Stimulated activated naive CD8-positive, alpha-beta T cell treated with anti-CD3 and anti-CD28 coated beads, Interleukin-15, amount 100 ng/mL, for 72 hours (primary cell): ENCODE measurements around the gene NFATC2IP.
"Not testable (repeated sequence)": the region's sequence is repeated elsewhere in the genome, so short reads cannot be mapped to it uniquely, and the experiment has no call there.

Experiments used
- ATAC-seq: fragments of 150-1000 bp; cut with Tn5 transposase; 2 replicates; pipeline ENCODE4 v1.10.0; 2021; ENCODE audit warnings: mild to moderate bottlenecking, moderate library complexity
- DNase-seq, 2 donors: peaks; one replicate each; pipeline ENCODE4 v3.0.0; 2021 to 2022
- H3K27ac Mint-ChIP-seq, 2 donors: one replicate each; pipeline ENCODE4 v1.8.0; 2022; ENCODE audit warnings: mild to moderate bottlenecking in 2 of 2, mixed read lengths in 2 of 2, moderate library complexity in 2 of 2
- H3K27me3 Mint-ChIP-seq: one replicate; pipeline ENCODE4 v1.8.0; 2022; ENCODE audit warnings: mixed read lengths
- H3K4me1 Mint-ChIP-seq: one replicate; pipeline ENCODE4 v1.8.0; 2022; ENCODE audit warnings: mild to moderate bottlenecking, mixed read lengths
- H3K4me3 Mint-ChIP-seq, 2 donors: one replicate each; pipeline ENCODE4 v1.8.0; 2022; ENCODE audit warnings: mild to moderate bottlenecking in 2 of 2, mixed read lengths in 2 of 2, moderate library complexity in 1 of 2
- H3K9me3 Mint-ChIP-seq, 2 donors: one replicate each; pipeline ENCODE4 v1.8.0; 2022; ENCODE audit warnings: mixed read lengths in 2 of 2

The NFATC2IP gene

DNA sequence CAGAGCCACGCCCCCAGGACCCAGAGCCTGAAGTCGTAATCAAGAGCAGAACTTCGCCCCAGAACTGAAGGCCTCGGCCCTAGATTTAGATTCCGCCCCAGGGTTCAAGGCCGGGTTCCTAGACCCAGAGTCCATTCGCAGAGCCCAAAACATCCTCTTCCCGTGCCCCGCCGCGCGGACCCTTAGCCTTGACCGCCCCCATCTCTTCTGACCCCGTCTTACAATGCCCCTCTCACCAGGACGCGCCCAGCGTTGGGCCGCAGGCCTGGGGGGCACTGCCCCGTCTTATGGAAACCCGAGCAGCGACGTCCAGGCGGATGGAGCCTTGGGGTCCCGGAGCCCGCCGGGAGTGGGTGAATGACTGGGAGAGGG, 14.0 kb upstream of the NFATC2IP start:
- DNase-seq (no peak), ATAC-seq (peak; percentile 9)
- H3K4me1 Mint-ChIP-seq: peaks cover 30% of the 10 kb centered on the region
- peak overlapping the region; percentile 74 to 78 for H3K4me3 Mint-ChIP-seq
- peak overlapping the region in 1 of 2 donors; percentile 54 for H3K27ac Mint-ChIP-seq
- H3K27me3 Mint-ChIP-seq: no peaks in the 10 kb centered on the region
- H3K9me3 Mint-ChIP-seq: no peaks in the 10 kb centered on the region

DNA sequence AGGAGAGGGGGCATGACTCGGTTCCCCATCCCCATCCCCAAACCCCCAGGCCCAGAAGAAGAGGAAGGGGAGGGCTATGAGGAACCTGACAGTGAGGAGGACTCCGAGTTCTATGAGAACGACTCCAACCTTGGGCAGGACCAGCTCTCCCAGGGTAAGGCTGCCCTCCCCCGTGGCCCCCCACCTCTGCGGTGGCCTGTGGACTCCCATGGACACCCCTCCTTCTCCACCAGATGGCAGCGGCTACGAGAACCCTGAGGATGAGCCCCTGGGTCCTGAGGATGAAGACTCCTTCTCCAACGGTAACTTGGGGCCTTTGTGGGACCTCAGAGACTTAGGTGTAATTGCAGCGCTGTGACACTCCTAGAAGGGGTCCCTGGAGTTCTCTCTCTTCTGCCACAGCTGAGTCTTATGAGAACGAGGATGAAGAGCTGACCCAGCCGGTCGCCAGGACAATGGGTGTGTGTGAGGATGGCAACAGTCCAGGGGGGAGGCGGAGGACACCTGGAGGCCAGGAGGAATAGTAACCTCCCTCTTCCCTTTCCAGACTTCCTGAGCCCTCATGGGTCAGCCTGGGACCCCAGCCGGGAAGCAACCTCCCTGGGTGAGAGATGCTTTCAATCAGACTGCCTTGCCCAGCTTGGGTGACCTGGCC, 13.4 kb upstream of the NFATC2IP start:
- ATAC-seq: no peak

DNA sequence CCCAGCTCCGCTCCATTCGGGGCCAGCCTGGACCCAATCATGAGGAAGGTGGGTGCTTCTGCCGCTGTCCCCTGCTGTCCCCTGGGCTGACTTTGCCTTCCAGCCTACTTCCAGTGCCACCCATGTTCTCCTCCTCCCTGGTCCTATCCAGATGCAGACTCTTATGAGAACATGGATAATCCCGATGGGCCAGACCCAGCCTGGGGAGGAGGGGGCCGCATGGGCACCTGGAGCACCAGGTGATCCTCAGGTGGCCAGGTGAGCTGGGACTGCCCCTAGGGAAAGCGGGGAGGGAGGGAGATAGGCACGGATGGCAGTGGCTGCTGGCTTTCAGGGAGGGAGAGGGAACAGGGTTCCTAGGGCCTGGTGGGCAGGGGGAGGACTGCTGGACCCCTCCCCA, 12.0 kb upstream of the NFATC2IP start:
- H3K4me1 Mint-ChIP-seq: peaks cover 17% of the 10 kb centered on the region
- DNase-seq (no peak), ATAC-seq (no peak)
- no peak overlapping the region for H3K4me3 Mint-ChIP-seq
- H3K27me3 Mint-ChIP-seq: no peaks in the 10 kb centered on the region
- no peaks in the 10 kb centered on the region for H3K9me3 Mint-ChIP-seq
- H3K27ac Mint-ChIP-seq: peak overlapping the region in 1 of 2 donors; percentile 23

More for the DNA sequence above, 13.4 kb upstream of the NFATC2IP start:
- Mint-ChIP-seq H3K27ac (no peak overlapping the region), H3K4me1 (peaks cover 24% of the 10 kb centered on the region), H3K9me3 (no peaks in the 10 kb centered on the region), H3K4me3 (no peak overlapping the region), H3K27me3 (no peaks in the 10 kb centered on the region)
- DNase-seq: no peak

DNA sequence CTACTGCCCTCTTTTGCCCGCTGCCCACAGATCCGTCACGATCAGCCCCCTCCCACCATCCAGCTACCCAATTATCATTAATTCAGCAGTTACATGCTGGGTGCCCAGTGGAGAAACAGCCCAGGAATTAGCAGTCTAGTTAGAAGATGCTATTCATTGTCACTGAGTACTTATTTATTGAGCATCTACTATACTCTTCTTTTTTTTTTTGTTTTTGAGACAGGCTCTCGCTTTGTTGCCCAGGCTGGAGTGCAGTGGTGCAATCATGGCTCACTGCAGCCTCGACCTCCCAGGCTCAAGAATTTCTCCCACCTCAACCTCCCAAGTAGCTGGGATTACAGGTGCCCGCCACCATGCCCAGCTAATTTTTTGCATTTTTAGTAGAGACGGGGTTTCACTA, 10.9 kb upstream of the NFATC2IP start:
- not testable (repeated sequence) for H3K4me3 Mint-ChIP-seq, H3K9me3 Mint-ChIP-seq, DNase-seq

DNA sequence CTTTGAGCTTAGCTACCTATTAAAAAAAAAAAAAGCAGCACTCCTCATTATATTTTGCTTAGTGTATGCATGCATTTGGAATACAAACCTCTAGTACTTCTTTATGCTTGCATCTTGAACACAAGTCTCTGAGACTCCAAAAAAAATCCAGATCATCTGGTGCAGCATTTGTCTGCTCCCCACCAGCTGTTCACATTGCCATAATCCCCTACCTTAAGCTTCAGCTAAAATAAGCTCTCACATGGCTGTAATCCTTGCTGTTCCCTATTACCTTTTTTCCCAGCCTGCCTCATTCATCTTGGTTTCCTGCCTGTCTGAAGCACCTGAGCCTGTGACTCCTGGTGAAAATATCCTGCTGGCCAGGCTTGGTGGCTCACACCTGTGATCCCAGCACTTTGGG, 7.5 kb upstream of the NFATC2IP start:
- Mint-ChIP-seq H3K4me3 (no peak overlapping the region), H3K9me3 (no peaks in the 10 kb centered on the region), H3K27me3 (no peaks in the 10 kb centered on the region), H3K4me1 (peaks cover 12% of the 10 kb centered on the region), H3K27ac (no peak overlapping the region)
- ATAC-seq (no peak), DNase-seq (no peak)

More for the DNA sequence above, 10.9 kb upstream of the NFATC2IP start:
- ATAC-seq, H3K27ac Mint-ChIP-seq, H3K27me3 Mint-ChIP-seq: not testable (repeated sequence)
- peaks cover 17% of the 10 kb centered on the region for H3K4me1 Mint-ChIP-seq

DNA sequence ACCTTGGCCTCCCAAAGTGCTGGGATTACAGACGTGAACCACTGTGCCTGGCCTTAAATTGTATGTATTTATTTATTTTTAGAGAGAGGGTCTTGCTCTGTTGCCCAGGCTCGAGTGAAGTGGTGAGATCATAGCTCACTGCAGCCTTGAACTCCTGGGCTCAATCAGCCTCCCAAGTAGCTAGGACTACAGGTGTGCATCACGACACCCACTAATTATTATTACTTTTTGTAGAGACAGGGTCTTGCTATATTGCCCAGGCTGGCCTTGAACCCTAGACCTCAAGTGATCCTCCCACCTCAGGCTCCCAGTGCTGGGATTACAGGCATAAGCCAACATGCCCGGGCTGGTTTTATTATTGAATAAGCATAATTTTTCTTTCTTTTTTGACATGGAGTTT, 4.1 kb upstream of the NFATC2IP start:
- H3K9me3 Mint-ChIP-seq: no peaks in the 10 kb centered on the region
- no peak overlapping the region for H3K4me3 Mint-ChIP-seq
- H3K4me1 Mint-ChIP-seq: peaks cover 22% of the 10 kb centered on the region
- no peaks in the 10 kb centered on the region for H3K27me3 Mint-ChIP-seq
- no peak for DNase-seq
- ATAC-seq: no peak
- H3K27ac Mint-ChIP-seq: no peak overlapping the region

DNA sequence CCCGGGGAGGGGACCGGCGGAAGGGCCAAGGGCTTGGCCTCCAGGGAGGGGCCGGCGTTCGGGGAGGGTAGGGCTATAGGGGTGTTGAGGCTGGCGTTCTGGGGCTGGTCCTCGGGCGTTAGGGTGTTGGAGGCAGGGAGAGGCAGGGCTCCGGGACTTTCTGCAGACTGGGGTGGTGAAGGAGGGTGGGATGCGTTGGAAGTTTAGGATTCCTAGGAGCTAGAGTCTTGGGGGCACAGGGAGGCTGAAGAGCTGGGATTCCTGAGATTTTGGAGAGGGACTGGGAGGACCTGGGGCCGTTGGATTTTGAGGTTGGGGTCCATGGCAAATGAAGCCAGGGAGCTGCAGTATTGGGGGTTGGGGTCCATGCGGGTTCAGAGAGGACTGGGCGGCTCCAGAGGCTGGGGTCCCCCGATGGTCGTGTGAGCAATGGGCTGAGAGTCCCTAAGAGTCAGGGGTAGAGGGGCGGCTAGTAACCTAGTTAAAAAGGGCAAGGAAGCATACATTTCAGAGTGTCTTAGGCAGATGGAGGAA, 740 bp downstream of the NFATC2IP start:
- H3K4me1 Mint-ChIP-seq: peaks cover 33% of the 10 kb centered on the region
- H3K4me3 Mint-ChIP-seq: peak overlapping the region; percentile 92 to 94
- peak overlapping the region; percentile 95 to 98 for H3K27ac Mint-ChIP-seq
- no peaks in the 10 kb centered on the region for H3K9me3 Mint-ChIP-seq
- ATAC-seq: no peak
- DNase-seq: no peak
- no peaks in the 10 kb centered on the region for H3K27me3 Mint-ChIP-seq

DNA sequence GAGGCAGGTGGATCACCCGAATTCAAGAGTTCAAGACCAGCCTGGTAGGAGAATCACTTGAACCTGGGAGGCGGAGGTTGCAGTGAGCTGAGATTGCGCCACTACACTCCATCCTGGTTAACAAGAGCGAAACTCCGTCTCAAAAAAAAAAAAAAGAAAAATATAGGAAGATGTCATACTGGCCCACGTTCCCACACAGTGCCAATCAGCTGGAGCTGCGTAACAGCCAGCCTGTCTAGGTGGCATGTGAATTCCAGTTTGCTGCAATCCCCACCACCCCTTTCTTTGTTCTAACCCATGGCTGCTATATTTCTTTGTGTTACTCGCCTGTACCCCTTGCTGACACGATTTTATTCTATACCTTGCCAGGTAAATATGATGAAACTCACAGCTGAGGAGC, 7.5 kb downstream of the NFATC2IP start:
- Mint-ChIP-seq H3K27me3 (no peaks in the 10 kb centered on the region), H3K4me3 (no peak overlapping the region), H3K4me1 (peaks cover 14% of the 10 kb centered on the region), H3K27ac (no peak overlapping the region), H3K9me3 (no peaks in the 10 kb centered on the region)
- ATAC-seq: no peak
- no peak for DNase-seq

DNA sequence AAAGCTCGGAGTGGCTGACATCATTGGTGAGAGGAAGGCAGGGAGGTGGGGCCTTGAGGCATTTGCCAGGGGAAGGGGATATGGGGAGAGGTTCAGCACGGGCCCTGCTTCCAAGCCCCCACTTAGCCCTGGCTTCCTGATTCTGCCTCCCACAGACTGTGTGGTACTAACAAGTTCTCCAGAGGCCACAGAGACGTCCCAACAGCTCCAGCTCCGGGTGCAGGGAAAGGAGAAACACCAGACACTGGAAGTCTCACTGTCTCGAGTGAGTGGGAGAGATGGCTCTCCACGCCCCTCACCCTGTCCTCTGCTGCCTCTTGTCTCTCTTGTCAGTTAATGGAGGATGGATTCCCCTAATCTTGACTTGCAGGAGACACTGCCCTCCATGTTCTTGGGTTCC, 8.1 kb downstream of the NFATC2IP start:
- Mint-ChIP-seq H3K4me3 (no peak overlapping the region), H3K27me3 (no peaks in the 10 kb centered on the region), H3K9me3 (no peaks in the 10 kb centered on the region), H3K4me1 (peaks cover 10% of the 10 kb centered on the region), H3K27ac (peak overlapping the region in 1 of 2 donors; percentile 14)
- no peak for ATAC-seq
- DNase-seq: no peak

DNA sequence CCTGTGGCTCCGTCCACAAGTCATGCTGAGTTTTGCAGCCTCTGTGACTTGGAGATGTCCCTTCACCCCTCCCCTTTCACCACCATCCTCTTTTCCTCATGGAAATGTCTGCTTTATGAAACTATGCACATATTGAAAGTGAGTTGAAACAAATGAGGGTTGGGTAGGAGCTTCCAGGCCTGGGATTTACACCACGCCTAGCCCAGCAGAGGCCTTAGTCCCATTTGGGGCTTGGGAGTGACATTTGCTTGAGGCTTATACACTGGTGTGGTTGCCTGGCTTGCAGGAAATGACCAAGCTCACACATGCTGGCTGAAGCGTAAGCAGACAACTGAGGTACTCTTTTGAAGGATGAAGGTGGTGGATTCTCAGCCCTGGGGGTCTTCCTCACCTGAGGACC, 13.3 kb downstream of the NFATC2IP start:
- Mint-ChIP-seq H3K27ac (no peak overlapping the region), H3K9me3 (no peaks in the 10 kb centered on the region), H3K27me3 (no peaks in the 10 kb centered on the region), H3K4me1 (no peaks in the 10 kb centered on the region), H3K4me3 (no peak overlapping the region)
- no peak for DNase-seq
- no peak for ATAC-seq

DNA sequence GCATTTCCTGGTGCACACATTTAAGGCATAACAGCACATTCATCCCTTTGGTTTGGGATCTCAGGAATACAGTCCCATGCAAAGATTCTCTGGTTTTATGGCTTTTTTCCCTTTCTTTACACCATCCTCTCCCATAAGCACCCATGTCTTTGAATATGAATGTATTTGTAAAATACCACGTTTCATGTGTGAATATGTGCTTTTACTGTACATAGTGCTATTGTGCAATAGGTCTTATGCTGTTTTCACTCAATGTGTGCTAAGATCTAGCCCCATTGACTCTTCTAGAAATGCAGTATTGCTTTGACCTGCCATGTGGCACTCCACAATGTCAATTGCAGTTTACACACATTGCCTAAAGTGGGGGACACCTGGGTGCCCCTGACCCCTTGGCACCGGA, 13.8 kb downstream of the NFATC2IP start:
- no peaks in the 10 kb centered on the region for H3K27me3 Mint-ChIP-seq
- H3K9me3 Mint-ChIP-seq: no peaks in the 10 kb centered on the region
- no peak overlapping the region for H3K27ac Mint-ChIP-seq
- no peak overlapping the region for H3K4me3 Mint-ChIP-seq
- no peaks in the 10 kb centered on the region for H3K4me1 Mint-ChIP-seq
- ATAC-seq (no peak), DNase-seq (no peak)

DNA sequence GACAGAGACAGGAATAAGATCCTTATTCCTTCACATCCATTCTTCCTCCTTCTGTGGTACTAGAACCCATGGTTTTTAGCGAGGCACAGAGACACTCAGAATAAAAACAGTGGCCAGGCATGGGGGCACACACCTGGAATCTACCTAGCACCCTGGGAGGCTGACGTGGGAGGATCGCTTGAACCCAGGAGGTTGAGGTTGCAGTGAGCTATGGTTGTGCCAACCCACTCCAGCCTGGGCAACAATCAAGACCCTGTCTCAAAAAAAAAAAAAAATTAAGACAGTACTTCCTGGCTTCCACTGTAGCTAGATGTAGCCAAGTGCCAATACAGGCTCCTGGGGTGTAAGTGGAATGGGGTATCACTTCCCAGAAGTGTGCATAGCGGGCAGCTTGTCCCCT, 16.4 kb downstream of the NFATC2IP start:
- Mint-ChIP-seq H3K27ac (no peak overlapping the region), H3K27me3 (no peaks in the 10 kb centered on the region)
- no peak for DNase-seq

DNA sequence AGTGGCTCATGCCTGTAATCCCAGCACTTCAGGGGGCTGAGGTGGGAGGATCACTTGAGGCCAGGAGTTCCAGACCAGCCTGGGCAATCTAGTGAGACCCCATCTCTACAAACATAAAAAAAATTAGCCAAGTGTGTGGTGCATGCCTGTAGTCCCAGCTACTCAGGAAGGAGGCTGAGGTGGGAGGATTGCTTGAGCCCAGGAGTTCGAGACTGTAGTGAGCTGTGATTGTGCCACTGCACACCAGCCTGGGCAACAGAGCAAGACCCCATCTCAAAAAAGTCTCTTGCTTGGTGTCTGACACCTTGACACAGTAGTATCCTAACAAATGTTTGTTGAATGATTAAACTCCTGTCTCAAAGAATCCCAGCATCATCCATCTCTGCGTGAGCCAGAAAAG, 19.0 kb downstream of the NFATC2IP start:
- H3K9me3 Mint-ChIP-seq, ATAC-seq, H3K4me3 Mint-ChIP-seq, H3K27me3 Mint-ChIP-seq, DNase-seq, H3K27ac Mint-ChIP-seq: not testable (repeated sequence)
- peaks cover 13% of the 10 kb centered on the region for H3K4me1 Mint-ChIP-seq

More for the DNA sequence above, 16.4 kb downstream of the NFATC2IP start:
- ATAC-seq: no peak
- no peak overlapping the region for H3K4me3 Mint-ChIP-seq
- H3K9me3 Mint-ChIP-seq: no peaks in the 10 kb centered on the region
- no peaks in the 10 kb centered on the region for H3K4me1 Mint-ChIP-seq

DNA sequence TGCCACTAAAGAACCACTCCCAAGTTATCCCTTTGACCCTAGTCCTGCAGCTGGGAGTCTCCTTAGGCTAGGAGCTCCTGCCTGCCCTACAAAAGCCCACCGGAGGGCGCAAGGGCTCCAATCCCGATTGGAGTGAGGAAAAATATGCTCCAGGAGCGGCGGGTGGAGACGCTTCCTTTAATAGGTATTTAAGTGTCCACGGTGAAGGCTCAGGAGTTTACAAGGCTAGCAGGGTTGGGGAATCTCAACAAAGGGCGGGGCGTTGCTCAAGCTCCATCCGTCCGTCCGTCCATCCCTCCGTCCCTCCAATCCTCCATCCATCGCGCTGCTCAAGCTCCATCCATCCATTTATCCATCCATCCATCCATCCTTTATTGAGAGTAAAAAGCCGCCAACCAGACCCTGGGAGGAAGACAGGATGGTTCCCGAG, 23.3 kb downstream of the NFATC2IP start:
- no peak for DNase-seq
- Mint-ChIP-seq H3K4me1 (peaks cover 48% of the 10 kb centered on the region), H3K4me3 (peak overlapping the region; percentile 95), H3K27ac (peak overlapping the region; percentile 98), H3K27me3 (no peaks in the 10 kb centered on the region), H3K9me3 (no peaks in the 10 kb centered on the region)
- ATAC-seq: peak; percentile 23

DNA sequence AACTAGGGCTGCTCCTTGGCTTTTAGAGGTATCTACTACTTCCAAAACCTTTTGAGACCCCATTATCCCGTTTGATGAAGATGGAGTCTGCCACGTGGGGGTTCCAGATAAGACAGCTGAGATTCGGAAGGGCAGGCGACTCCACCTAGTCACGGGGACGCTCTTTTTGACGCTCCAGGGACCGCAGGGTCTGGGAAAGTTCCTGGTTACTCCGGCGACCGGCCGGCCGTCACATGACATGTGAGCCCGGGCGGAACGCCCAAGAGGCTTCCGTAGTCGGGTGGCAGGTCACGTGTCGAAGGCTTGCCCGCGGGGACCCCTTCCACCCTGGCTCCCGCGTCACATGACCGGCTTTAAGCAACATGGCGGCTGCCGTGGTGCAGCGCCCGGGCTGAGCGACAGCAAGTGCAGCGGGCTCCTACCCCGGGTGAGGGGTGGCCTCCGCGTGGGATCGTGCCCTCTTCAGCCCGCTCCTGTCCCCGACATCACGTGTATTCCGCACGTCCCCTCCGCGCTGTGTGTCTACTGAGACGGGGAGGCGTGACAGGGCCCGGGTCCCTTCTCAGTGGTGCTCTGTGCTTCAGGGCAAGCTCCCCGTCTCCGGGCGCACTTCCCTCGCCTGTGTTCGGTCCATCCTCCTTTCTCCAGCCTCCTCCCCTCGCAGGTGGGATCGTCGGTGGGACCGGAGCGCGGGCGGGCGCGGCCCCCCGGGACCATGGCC, 23.9 kb downstream of the NFATC2IP start, which contains the start of gene SPNS1:
Gene SPNS1, plus strand, starts transcription at position 342 of the 721 bp plus-strand sequence. Its CDS starts 374 bp downstream, at position 716.
- H3K4me3 Mint-ChIP-seq: peak within 1 kb of the TSS; percentile 95
- peak within 1 kb of the TSS; percentile 98 for H3K27ac Mint-ChIP-seq
- H3K9me3 Mint-ChIP-seq: no peaks in the 10 kb centered on the region
- ATAC-seq: peak; percentile 97
- no peaks in the 10 kb centered on the region for H3K27me3 Mint-ChIP-seq
- peaks cover 48% of the 10 kb centered on the region for H3K4me1 Mint-ChIP-seq
- peak; percentile 91 to 96 for DNase-seq

DNA sequence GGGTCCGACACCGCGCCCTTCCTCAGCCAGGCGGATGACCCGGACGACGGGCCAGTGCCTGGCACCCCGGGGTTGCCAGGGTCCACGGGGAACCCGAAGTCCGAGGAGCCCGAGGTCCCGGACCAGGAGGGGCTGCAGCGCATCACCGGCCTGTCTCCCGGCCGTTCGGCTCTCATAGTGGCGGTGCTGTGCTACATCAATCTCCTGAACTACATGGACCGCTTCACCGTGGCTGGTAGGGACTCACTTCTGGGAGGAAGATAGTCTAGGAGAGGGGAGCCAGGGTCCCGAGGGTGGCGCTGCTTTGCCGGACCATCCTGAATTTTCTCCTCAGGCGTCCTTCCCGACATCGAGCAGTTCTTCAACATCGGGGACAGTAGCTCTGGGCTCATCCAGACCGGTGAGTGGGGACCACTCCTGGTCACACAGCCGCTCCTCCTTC, 24.4 kb downstream of the NFATC2IP start:
- DNase-seq (no peak), ATAC-seq (peak; percentile 16)
- Mint-ChIP-seq H3K27ac (peak overlapping the region; percentile 98), H3K4me3 (peak overlapping the region; percentile 95), H3K9me3 (no peaks in the 10 kb centered on the region), H3K4me1 (peaks cover 48% of the 10 kb centered on the region), H3K27me3 (no peaks in the 10 kb centered on the region)
